Lower leg skin (tissue), 3 donors: ENCODE data around the gene BMP7.

Experiments used
- POLR2A ChIP-seq, 2 donors: fragments of 450-650 bp; IDR thresholded peaks; one replicate each; pipeline ENCODE4 v1.6.1; 2016 to 2017; ENCODE audit warnings: antibody characterized with exemption in 2 of 2, mild to moderate bottlenecking in 1 of 2, moderate library complexity in 1 of 2
- TF ChIP-seq, protein P1 (sequence below), 3 donors: fragments of 450-650 bp; IDR thresholded peaks; one replicate each; pipeline ENCODE4 v1.5.1; 2016; ENCODE audit warnings: antibody characterized with exemption in 3 of 3, mild to moderate bottlenecking in 3 of 3, moderate library complexity in 2 of 3

DNA sequence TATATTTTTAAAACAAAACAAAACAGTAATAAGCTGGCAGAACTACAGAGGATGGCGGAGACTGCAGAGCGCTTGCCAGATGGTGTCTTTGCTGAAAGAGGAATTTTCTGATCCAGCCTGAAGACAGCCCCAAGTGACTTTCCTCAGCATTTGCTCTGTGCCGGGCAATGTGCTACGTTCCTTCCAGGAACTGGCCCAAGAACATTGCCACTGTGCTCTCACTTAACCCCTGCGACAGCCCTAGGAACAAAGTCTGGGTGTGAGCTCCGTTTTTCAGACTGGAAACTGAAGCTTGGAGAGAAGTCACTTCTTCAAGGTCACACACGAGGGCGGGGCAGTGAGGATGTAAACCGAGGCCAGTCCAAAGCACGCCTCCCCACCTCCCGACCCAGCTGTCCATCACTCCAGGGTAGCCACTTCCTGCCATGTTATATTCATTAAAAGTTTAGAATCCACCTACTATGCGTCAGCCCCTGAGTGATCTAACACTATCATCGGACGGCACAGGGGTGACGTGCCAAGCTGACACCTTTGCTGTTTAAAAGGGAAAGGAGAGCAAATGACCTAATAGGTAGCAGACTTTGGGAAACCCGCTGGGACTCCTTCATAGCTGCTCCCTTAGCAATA, 22.3 kb upstream of the BMP7 start:
- TF ChIP-seq POLR2A (IDR thresholded peaks at IDR 0.05): no peak
- TF ChIP-seq, protein P1, sequence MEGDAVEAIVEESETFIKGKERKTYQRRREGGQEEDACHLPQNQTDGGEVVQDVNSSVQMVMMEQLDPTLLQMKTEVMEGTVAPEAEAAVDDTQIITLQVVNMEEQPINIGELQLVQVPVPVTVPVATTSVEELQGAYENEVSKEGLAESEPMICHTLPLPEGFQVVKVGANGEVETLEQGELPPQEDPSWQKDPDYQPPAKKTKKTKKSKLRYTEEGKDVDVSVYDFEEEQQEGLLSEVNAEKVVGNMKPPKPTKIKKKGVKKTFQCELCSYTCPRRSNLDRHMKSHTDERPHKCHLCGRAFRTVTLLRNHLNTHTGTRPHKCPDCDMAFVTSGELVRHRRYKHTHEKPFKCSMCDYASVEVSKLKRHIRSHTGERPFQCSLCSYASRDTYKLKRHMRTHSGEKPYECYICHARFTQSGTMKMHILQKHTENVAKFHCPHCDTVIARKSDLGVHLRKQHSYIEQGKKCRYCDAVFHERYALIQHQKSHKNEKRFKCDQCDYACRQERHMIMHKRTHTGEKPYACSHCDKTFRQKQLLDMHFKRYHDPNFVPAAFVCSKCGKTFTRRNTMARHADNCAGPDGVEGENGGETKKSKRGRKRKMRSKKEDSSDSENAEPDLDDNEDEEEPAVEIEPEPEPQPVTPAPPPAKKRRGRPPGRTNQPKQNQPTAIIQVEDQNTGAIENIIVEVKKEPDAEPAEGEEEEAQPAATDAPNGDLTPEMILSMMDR (IDR thresholded peaks at IDR 0.05): no peak
